Caco-2 (cell line): ENCODE data around the gene RECQL. TPM values are rescaled to one million over a fixed set of nuclear protein-coding genes. Genes with fewer than 3 reads are reported as not detected.

Experiments
- BruUV-seq: library from RNA; stranded (reverse); fragments of 400-500 nt; replicated peaks from 2 replicates; lab custom pipeline; 2021; lab: Mats Ljungman, UMichigan
- CTCF ChIA-PET: fragments of 300-600 bp; sonication (Branson Sonifier 250); formaldehyde crosslinking; loops from one replicate; lab custom pipeline; 2022; ENCODE audit warnings: antibody characterized with exemption; lab: Charles Lee
- POLR2A ChIA-PET: fragments of 300-600 bp; sonication (Branson Sonifier 250); formaldehyde crosslinking; loops from one replicate; lab custom pipeline; 2022; ENCODE audit warnings: antibody characterized with exemption; lab: Charles Lee
- DNase-seq, 2 experiments: peaks; one replicate each; pipeline versions ENCODE4 v3.0.0 to v3.0.0-alpha.2; 2020 to 2022
- H3K27me3 ChIP-seq: replicated peaks from 2 replicates; pipeline ENCODE4 v1.6.0; 2011; ENCODE audit warnings: low read length; ENCODE audit not compliant: control insufficient read depth, insufficient read depth
- H3K36me3 ChIP-seq: 2 replicates; pipeline ENCODE4 v1.5.1; 2011; ENCODE audit warnings: low read length; ENCODE audit not compliant: control insufficient read depth, insufficient read depth
- H3K4me1 ChIP-seq: fragments of 250-450 bp; sonication (Bioruptor Pico); 2 replicates; pipeline ENCODE4 v1.5.1; 2020; ENCODE audit warnings: mild to moderate bottlenecking
- H3K4me3 ChIP-seq: 2 replicates; pipeline ENCODE4 v1.5.1; 2011; ENCODE audit warnings: low read depth, mild to moderate bottlenecking, control low read depth, low read length
- H3K9me3 ChIP-seq: fragments of 250-450 bp; sonication (Bioruptor Pico); 2 replicates; pipeline ENCODE4 v1.5.1; 2020; ENCODE audit warnings: mild to moderate bottlenecking, moderate library complexity
- H3K27ac Mint-ChIP-seq: one replicate; pipeline ENCODE4 v1.8.0; 2022; ENCODE audit warnings: mixed read lengths; ENCODE audit not compliant: unreplicated experiment
- H3K27me3 Mint-ChIP-seq: one replicate; pipeline ENCODE4 v1.8.0; 2022; ENCODE audit warnings: mixed read lengths; ENCODE audit not compliant: insufficient read depth, unreplicated experiment
- H3K36me3 Mint-ChIP-seq: one replicate; pipeline ENCODE4 v1.8.0; 2022; ENCODE audit warnings: mild to moderate bottlenecking, mixed read lengths; ENCODE audit not compliant: insufficient read depth, unreplicated experiment
- H3K4me1 Mint-ChIP-seq: one replicate; pipeline ENCODE4 v1.8.0; 2022; ENCODE audit warnings: low read depth, mixed read lengths; ENCODE audit not compliant: unreplicated experiment
- H3K4me3 Mint-ChIP-seq: one replicate; pipeline ENCODE4 v1.8.0; 2022; ENCODE audit warnings: mild to moderate bottlenecking, moderate library complexity, mixed read lengths; ENCODE audit not compliant: unreplicated experiment
- H3K9me3 Mint-ChIP-seq: one replicate; pipeline ENCODE4 v1.8.0; 2022; ENCODE audit warnings: mixed read lengths; ENCODE audit not compliant: unreplicated experiment
- CTCF ChIP-seq, 2 experiments: fragments of 200-600 bp in 1 of 2; IDR thresholded peaks; 1 replicate in 1 of 2; 2 replicates in 1 of 2; pipeline versions ENCODE4 v1.5.1 to v1.8.0; 2011 to 2022; ENCODE audit warnings: antibody characterized with exemption in 1 of 2, control low read depth in 1 of 2, inconsistent platforms in 1 of 2, low read depth in 1 of 2, low read length in 1 of 2, mild to moderate bottlenecking in 1 of 2, moderate library complexity in 1 of 2; ENCODE audit not compliant: insufficient read depth in 1 of 2, severe bottlenecking in 1 of 2, unreplicated experiment in 1 of 2
- intact Hi-C: fragments of 100-400 bp; cut with micrococcal nuclease; formaldehyde crosslinking; loops from one replicate; pipeline ENCODE4 v1.10.0; 2022; ENCODE audit not compliant: unreplicated experiment
- total RNA-seq: library from RNA; stranded (reverse); gene quantifications from 2 replicates; pipeline ENCODE4 v1.2.3, GENCODE V29; 2022

Gene RECQL
- total RNA-seq, 1 experiment from 2014 or later = 50.7 TPM

- intact Hi-C loops = no loop called here
- DNase-seq = no peak
- BruUV-seq = no TSS peak
- Mint-ChIP-seq H3K27me3 (no peaks in the 10 kb centered on the region), H3K4me3 (no peak overlapping the region), H3K36me3 (no peaks in the 10 kb centered on the region), H3K4me1 (peaks cover 6% of the 10 kb centered on the region), H3K9me3 (no peaks in the 10 kb centered on the region), H3K27ac (no peak overlapping the region)
- Histone ChIP-seq H3K27me3 (no peaks in the 10 kb centered on the region), H3K4me1 (peaks cover 6% of the 10 kb centered on the region; the same call in 1 of the 2 replicates), H3K36me3 (no peaks in the 10 kb centered on the region), H3K9me3 (no peaks in the 10 kb centered on the region), H3K4me3 (no peak overlapping the region)
- CTCF ChIA-PET = interaction anchor here (0.6 kb wide), 1 partner anchor 434 kb away, joined by 4 read pairs; no protein-coding TSS in a partner anchor
- TF ChIP-seq CTCF (IDR thresholded peaks at IDR 0.05; ENCODE audit: insufficient read depth in 1 of 2, low read depth in 1 of 2, low read length in 1 of 2, severe bottlenecking in 1 of 2, unreplicated experiment in 1 of 2) = no peak
- POLR2A ChIA-PET = no interaction called here
These were observed 44.1 kb upstream of the RECQL start for GRCh38 chr12:21545557-21545956.

GRCh38 chr12:21543151-21543550, 41.7 kb upstream of the RECQL start:
- peaks cover 6% of the 10 kb centered on the region; the same call in 1 of the 2 replicates for H3K4me1 ChIP-seq
- ChIA-PET CTCF (interaction anchor here (0.6 kb wide), 1 partner anchor 145 kb away, joined by 3 read pairs; no protein-coding TSS in a partner anchor), POLR2A (no interaction called here)
- TF ChIP-seq CTCF (IDR thresholded peaks at IDR 0.05; ENCODE audit: insufficient read depth in 1 of 2, low read depth in 1 of 2, low read length in 1 of 2, severe bottlenecking in 1 of 2, unreplicated experiment in 1 of 2) = no peak
- Mint-ChIP-seq H3K27ac (no peak overlapping the region), H3K4me1 (peaks cover 6% of the 10 kb centered on the region), H3K27me3 (no peaks in the 10 kb centered on the region), H3K36me3 (no peaks in the 10 kb centered on the region), H3K9me3 (no peaks in the 10 kb centered on the region), H3K4me3 (no peak overlapping the region)
- H3K4me3 ChIP-seq = no peak overlapping the region
- DNase-seq = no peak
- H3K9me3 ChIP-seq = no peaks in the 10 kb centered on the region
- H3K27me3 ChIP-seq = no peaks in the 10 kb centered on the region
- BruUV-seq = no TSS peak
- intact Hi-C loops = no loop called here
- no peaks in the 10 kb centered on the region for H3K36me3 ChIP-seq

- BruUV-seq = no TSS peak
These were observed 41.0 kb upstream of the RECQL start for GRCh38 chr12:21542403-21542802.

More at GRCh38 chr12:21542403-21542802, 41.0 kb upstream of the RECQL start:
- no peak for TF ChIP-seq CTCF (IDR thresholded peaks at IDR 0.05; ENCODE audit: insufficient read depth in 1 of 2, low read depth in 1 of 2, low read length in 1 of 2, severe bottlenecking in 1 of 2, unreplicated experiment in 1 of 2)
- Histone ChIP-seq H3K9me3 (no peaks in the 10 kb centered on the region), H3K27me3 (no peaks in the 10 kb centered on the region), H3K36me3 (no peaks in the 10 kb centered on the region), H3K4me1 (peaks cover 6% of the 10 kb centered on the region; the same call in 1 of the 2 replicates), H3K4me3 (no peak overlapping the region)
- intact Hi-C loops = no loop called here
- no peak overlapping the region for H3K27ac Mint-ChIP-seq
- H3K9me3 Mint-ChIP-seq = no peaks in the 10 kb centered on the region
- no peaks in the 10 kb centered on the region for H3K36me3 Mint-ChIP-seq
- peaks cover 6% of the 10 kb centered on the region for H3K4me1 Mint-ChIP-seq
- no peak overlapping the region for H3K4me3 Mint-ChIP-seq
- ChIA-PET CTCF (interaction anchor here (0.6 kb wide), 1 partner anchor 146 kb away, joined by 3 read pairs; no protein-coding TSS in a partner anchor), POLR2A (no interaction called here)
- no peak for DNase-seq
- no peaks in the 10 kb centered on the region for H3K27me3 Mint-ChIP-seq
